ENCODE results near the gene CCDC169. TPM values are rescaled to one million over a fixed set of nuclear protein-coding genes. Genes with fewer than 3 reads are reported as not detected.
"Not testable (repeated sequence)": the region's sequence is repeated elsewhere in the genome, so short reads cannot be mapped to it uniquely, and the experiment has no call there.

The CCDC169 gene
- total RNA-seq, 1 donor from 2014 or later = 0.55 TPM

DNA sequence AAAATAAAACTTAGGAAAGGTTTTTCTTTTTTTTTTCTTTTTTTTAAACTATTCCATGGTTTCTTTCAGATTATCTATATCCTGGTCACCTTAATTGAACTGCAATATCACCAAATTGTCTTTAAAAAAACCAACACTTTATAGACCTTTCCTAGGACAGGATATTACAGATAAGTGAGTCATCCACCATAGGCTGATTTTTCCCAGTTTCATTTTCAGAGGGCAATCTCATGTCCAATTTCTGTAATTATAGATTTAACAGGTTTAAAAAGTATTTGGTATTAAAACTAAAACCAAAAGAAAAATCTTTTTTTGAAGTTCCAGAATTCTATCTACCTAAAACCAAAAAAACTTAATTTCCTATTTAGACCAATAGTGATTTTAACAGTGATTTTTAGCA, 35.4 kb upstream of the CCDC169 start:
- no peak for DNase-seq
- Histone ChIP-seq H3K27me3 (no peaks in the 10 kb centered on the region), H3K27ac (no peak overlapping the region), H3K9me3 (no peaks in the 10 kb centered on the region), H3K4me1 (peaks cover 32% of the 10 kb centered on the region), H3K4me3 (no peak overlapping the region), H3K36me3 (peaks cover 49% of the 10 kb centered on the region)
- intact Hi-C loops (cut with DNase I) = no loop called here
- TF ChIP-seq, protein P1, sequence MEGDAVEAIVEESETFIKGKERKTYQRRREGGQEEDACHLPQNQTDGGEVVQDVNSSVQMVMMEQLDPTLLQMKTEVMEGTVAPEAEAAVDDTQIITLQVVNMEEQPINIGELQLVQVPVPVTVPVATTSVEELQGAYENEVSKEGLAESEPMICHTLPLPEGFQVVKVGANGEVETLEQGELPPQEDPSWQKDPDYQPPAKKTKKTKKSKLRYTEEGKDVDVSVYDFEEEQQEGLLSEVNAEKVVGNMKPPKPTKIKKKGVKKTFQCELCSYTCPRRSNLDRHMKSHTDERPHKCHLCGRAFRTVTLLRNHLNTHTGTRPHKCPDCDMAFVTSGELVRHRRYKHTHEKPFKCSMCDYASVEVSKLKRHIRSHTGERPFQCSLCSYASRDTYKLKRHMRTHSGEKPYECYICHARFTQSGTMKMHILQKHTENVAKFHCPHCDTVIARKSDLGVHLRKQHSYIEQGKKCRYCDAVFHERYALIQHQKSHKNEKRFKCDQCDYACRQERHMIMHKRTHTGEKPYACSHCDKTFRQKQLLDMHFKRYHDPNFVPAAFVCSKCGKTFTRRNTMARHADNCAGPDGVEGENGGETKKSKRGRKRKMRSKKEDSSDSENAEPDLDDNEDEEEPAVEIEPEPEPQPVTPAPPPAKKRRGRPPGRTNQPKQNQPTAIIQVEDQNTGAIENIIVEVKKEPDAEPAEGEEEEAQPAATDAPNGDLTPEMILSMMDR (IDR thresholded peaks at IDR 0.05) = no peak
- ATAC-seq = no peak

DNA sequence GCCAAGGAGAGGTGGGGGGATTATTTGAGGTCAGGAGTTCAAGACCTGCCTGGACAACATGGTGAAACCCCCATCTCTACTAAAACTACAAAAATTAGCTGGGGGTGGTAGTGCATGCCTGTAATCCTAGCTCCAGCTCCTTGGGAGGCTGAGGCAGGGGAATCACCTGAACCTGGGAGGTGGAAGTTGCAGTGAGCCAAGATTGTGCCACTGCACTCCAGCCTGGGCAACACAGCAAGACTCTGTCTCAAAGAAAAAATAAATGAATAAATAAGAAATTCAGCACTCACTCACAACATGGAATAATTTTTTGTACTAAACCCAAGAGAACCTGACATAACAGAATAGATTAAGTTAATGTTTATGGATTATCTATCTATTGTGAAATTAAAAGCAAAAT, 34.6 kb upstream of the CCDC169 start:
- peaks cover 32% of the 10 kb centered on the region for H3K4me1 ChIP-seq
- peaks cover 56% of the 10 kb centered on the region for H3K36me3 ChIP-seq
- intact Hi-C loops (cut with DNase I) = not testable (repeated sequence)

DNA sequence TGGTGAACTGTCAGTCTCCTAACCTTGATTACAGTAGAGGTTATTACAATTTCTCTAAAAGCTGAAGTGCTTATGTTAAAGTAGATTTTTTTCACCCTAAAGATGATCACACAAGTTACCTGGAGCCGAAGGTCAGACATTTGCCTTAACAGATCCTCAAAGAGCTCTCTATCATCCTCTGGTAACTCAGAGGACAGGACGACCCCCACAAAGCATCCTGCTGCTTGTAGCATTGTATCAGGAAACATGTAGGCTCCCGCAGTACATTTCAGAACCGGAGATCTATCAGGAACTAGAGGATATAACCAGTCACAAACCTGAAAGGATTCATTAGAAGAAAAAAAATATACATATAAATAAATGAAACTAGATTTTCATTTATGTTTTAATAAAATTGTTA, 33.7 kb upstream of the CCDC169 start:
- Histone ChIP-seq H3K36me3 (peaks cover 66% of the 10 kb centered on the region), H3K27me3 (no peaks in the 10 kb centered on the region), H3K27ac (no peak overlapping the region), H3K9me3 (no peaks in the 10 kb centered on the region), H3K4me1 (peaks cover 27% of the 10 kb centered on the region), H3K4me3 (no peak overlapping the region)
- no peak for DNase-seq
- intact Hi-C loops (cut with DNase I) = no loop called here
- no peak for ATAC-seq
- TF ChIP-seq, protein P1 (IDR thresholded peaks at IDR 0.05) = no peak

More for the DNA sequence above, 34.6 kb upstream of the CCDC169 start:
- not testable (repeated sequence) for ATAC-seq, H3K4me3 ChIP-seq, H3K27me3 ChIP-seq, DNase-seq, H3K27ac ChIP-seq, H3K9me3 ChIP-seq

DNA sequence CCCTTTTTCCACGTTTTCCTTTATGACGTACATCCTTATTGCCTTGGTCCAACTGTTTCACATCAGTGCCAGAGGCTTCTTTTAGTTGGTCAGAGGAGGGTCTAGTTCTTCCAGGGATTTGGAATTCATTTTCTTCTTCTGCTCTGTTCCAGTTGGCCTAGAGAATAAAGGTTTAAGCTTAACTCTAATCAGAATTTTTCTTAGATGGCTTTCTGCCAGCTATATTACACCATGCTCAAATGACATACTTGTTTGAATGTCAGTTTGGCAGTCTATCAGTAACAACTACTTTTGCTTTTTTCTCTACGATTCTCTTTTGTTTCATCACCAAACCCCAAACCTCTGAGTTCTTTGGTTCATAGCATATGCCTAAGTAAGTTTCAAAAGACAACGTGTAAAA, 31.7 kb upstream of the CCDC169 start:
- Histone ChIP-seq H3K4me3 (no peak overlapping the region), H3K27me3 (no peaks in the 10 kb centered on the region), H3K9me3 (no peaks in the 10 kb centered on the region), H3K4me1 (peaks cover 17% of the 10 kb centered on the region), H3K36me3 (peaks cover 73% of the 10 kb centered on the region), H3K27ac (no peak overlapping the region)
- intact Hi-C loops (cut with DNase I) = no loop called here
- TF ChIP-seq, protein P1 (IDR thresholded peaks at IDR 0.05) = no peak
- ATAC-seq (no peak), DNase-seq (no peak)

DNA sequence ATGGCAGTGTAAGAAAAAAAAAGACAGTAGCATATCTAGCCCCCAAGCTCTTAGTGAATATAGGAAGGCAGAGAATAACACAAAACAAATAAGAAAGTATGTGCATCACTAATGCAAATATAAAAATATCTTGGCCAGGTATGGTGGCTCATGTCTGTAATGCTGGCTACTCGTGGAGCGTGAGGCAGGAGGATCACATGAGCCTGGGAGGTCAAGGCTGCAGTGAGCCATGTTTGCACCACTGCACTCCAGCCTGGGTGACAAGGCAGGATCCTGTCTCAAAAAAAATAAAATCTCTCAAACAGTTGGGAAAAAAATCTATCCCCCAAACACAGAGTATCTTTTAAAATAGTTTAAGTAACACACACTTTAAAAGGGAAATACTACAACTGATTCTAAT, 31.2 kb upstream of the CCDC169 start:
- peaks cover 73% of the 10 kb centered on the region for H3K36me3 ChIP-seq
- H3K9me3 ChIP-seq = no peaks in the 10 kb centered on the region
- H3K4me1 ChIP-seq = peaks cover 14% of the 10 kb centered on the region
- H3K27ac ChIP-seq = no peak overlapping the region
- no peak for ATAC-seq
- H3K27me3 ChIP-seq = no peaks in the 10 kb centered on the region
- intact Hi-C loops (cut with DNase I) = no loop called here
- TF ChIP-seq, protein P1 (IDR thresholded peaks at IDR 0.05) = no peak
- DNase-seq = no peak
- no peak overlapping the region for H3K4me3 ChIP-seq

- intact Hi-C loops (cut with DNase I) = no loop called here
- Histone ChIP-seq H3K27me3 (no peaks in the 10 kb centered on the region), H3K4me1 (no peaks in the 10 kb centered on the region), H3K36me3 (peaks cover 88% of the 10 kb centered on the region), H3K4me3 (no peak overlapping the region), H3K27ac (no peak overlapping the region), H3K9me3 (no peaks in the 10 kb centered on the region)
- TF ChIP-seq, protein P1 (IDR thresholded peaks at IDR 0.05) = no peak
- ATAC-seq (no peak), DNase-seq (no peak)
Observed at GRCh38 chr13:36325912-36326311, 28.3 kb upstream of the CCDC169 start.

GRCh38 chr13:36324881-36325280, 27.3 kb upstream of the CCDC169 start:
- H3K4me3 ChIP-seq; DNase-seq; H3K4me1 ChIP-seq; intact Hi-C loops (cut with DNase I); H3K27me3 ChIP-seq; ATAC-seq; H3K27ac ChIP-seq; H3K9me3 ChIP-seq: not testable (repeated sequence)
- H3K36me3 ChIP-seq = peaks cover 78% of the 10 kb centered on the region

All from upper lobe of right lung (tissue), 1 donor.